GM10266 (cell line): ENCODE results near the gene F8.
"Not testable (repeated sequence)": the region's sequence is repeated elsewhere in the genome, so short reads cannot be mapped to it uniquely, and the experiment has no call there.

Experiments used
- DNase-seq: peaks from one replicate; pipeline ENCODE4 v3.0.0; 2012; ENCODE audit errors: extremely low spot score
- CTCF ChIP-seq: IDR thresholded peaks from 2 replicates; pipeline ENCODE4 v1.5.1; 2012; ENCODE audit warnings: mild to moderate bottlenecking, low read depth; ENCODE audit not compliant: control insufficient read depth, insufficient read depth; ENCODE audit errors: missing control alignments

The F8 gene

GRCh38 chrX:154833746-154834274 is 188.7 kb downstream of the F8 start:
- no peak for DNase-seq
- no peak for TF ChIP-seq CTCF

GRCh38 chrX:154829926-154830442 is 192.5 kb downstream of the F8 start:
- TF ChIP-seq CTCF, result no peak
- DNase-seq, result no peak

GRCh38 chrX:154829134-154829533 is 193.4 kb downstream of the F8 start:
- DNase-seq, result no peak
- TF ChIP-seq CTCF, result no peak

GRCh38 chrX:154828016-154828408 is 194.5 kb downstream of the F8 start:
- TF ChIP-seq CTCF, result no peak
- DNase-seq, result no peak

- peak; percentile 28 for DNase-seq
- no peak for TF ChIP-seq CTCF
Observed at GRCh38 chrX:154827194-154828015, 195.1 kb downstream of the F8 start.

GRCh38 chrX:154825586-154825985 is 196.9 kb downstream of the F8 start:
- DNase-seq, result not testable (repeated sequence)

- no peak for TF ChIP-seq CTCF
- no peak for DNase-seq
Observed at GRCh38 chrX:154824638-154825037, 197.9 kb downstream of the F8 start.
